ENCODE results near the gene LRP10.

Gene LRP10

DNA sequence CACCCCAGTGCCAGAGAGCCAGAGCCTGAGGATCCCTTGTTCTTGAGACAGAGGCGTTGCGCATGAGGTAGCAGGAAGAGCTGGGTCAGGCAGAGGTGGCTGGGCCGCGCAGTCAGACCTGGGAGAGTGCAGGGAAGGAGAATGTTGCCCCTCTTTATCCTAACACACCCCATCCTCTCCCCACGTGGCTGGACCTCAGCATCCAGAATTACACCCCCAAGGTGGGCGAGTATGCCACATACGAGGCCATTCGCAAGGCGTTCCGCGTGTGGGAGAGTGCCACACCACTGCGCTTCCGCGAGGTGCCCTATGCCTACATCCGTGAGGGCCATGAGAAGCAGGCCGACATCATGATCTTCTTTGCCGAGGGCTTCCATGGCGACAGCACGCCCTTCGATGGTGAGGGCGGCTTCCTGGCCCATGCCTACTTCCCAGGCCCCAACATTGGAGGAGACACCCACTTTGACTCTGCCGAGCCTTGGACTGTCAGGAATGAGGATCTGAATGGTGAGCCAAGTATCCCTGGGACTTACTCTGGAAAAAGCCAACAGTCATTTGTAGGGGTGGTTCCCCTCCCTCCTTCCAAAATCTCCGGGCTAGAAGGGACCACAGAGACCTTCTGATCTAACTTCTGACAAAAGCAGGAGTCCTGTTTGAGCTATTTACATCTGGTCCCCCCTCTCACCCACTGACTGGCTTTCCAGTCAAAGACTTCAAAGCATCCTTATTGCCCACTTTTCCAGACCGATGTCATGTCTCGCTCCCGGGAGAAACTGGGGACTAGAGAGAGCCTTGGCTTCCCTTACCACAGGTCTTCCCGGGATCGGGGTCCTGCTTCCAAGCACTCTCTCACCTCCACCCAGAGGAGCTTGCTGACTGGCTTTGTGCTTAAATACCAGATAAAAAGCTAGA is 29.1 kb upstream of the LRP10 start:
- in situ Hi-C loops (cut with HindIII; ENCODE audit: low pct_ligation_motif_present, low sequenced_read_pairs) = no loop called here
- Histone ChIP-seq H3K4me3 (ENCODE audit: low read depth, low read length) (no peak overlapping the region), H3K27me3 (replicated peaks) (no peaks in the 10 kb centered on the region), H3K27ac (no peak overlapping the region), H3K36me3 (replicated peaks) (peaks cover 83% of the 10 kb centered on the region)
- no peak for DNase-seq
- TF ChIP-seq, protein P1, sequence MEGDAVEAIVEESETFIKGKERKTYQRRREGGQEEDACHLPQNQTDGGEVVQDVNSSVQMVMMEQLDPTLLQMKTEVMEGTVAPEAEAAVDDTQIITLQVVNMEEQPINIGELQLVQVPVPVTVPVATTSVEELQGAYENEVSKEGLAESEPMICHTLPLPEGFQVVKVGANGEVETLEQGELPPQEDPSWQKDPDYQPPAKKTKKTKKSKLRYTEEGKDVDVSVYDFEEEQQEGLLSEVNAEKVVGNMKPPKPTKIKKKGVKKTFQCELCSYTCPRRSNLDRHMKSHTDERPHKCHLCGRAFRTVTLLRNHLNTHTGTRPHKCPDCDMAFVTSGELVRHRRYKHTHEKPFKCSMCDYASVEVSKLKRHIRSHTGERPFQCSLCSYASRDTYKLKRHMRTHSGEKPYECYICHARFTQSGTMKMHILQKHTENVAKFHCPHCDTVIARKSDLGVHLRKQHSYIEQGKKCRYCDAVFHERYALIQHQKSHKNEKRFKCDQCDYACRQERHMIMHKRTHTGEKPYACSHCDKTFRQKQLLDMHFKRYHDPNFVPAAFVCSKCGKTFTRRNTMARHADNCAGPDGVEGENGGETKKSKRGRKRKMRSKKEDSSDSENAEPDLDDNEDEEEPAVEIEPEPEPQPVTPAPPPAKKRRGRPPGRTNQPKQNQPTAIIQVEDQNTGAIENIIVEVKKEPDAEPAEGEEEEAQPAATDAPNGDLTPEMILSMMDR (IDR thresholded peaks at IDR 0.05; ENCODE audit: low read depth, low read length, missing control alignments) = no peak

DNA sequence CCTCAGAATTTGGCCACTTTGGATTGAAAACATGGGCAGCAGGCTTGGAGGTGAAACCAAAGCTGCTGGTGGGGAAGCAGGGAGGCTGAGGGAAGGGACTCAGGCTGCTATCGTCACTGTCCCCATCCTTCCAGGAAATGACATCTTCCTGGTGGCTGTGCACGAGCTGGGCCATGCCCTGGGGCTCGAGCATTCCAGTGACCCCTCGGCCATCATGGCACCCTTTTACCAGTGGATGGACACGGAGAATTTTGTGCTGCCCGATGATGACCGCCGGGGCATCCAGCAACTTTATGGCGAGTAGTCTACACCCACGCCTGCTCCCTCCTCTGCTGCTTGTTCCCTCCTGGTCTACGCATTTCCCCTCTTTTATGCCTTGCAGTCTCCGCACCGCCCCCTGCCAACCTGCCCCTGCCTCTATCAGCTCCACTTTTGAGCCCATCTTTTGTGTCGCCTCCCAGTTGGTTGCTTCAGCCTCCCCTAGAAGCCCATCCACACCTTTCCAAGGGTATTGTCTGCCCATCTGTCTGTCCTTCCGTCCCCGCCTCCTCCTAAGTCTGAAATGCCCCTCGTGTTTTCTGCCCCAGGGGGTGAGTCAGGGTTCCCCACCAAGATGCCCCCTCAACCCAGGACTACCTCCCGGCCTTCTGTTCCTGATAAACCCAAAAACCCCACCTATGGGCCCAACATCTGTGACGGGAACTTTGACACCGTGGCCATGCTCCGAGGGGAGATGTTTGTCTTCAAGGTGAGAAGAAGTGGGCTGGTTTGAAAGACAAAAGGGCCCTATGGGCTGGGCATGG is 28.2 kb upstream of the LRP10 start:
- H3K27me3 ChIP-seq (replicated peaks) = no peaks in the 10 kb centered on the region
- H3K36me3 ChIP-seq (replicated peaks) = peaks cover 82% of the 10 kb centered on the region
- no peak overlapping the region for H3K27ac ChIP-seq
- no peak overlapping the region for H3K4me3 ChIP-seq (ENCODE audit: low read depth, low read length)
- in situ Hi-C loops (cut with HindIII; ENCODE audit: low pct_ligation_motif_present, low sequenced_read_pairs) = no loop called here
- no peak for DNase-seq
- TF ChIP-seq, protein P1 (IDR thresholded peaks at IDR 0.05; ENCODE audit: low read depth, low read length, missing control alignments) = no peak

DNA sequence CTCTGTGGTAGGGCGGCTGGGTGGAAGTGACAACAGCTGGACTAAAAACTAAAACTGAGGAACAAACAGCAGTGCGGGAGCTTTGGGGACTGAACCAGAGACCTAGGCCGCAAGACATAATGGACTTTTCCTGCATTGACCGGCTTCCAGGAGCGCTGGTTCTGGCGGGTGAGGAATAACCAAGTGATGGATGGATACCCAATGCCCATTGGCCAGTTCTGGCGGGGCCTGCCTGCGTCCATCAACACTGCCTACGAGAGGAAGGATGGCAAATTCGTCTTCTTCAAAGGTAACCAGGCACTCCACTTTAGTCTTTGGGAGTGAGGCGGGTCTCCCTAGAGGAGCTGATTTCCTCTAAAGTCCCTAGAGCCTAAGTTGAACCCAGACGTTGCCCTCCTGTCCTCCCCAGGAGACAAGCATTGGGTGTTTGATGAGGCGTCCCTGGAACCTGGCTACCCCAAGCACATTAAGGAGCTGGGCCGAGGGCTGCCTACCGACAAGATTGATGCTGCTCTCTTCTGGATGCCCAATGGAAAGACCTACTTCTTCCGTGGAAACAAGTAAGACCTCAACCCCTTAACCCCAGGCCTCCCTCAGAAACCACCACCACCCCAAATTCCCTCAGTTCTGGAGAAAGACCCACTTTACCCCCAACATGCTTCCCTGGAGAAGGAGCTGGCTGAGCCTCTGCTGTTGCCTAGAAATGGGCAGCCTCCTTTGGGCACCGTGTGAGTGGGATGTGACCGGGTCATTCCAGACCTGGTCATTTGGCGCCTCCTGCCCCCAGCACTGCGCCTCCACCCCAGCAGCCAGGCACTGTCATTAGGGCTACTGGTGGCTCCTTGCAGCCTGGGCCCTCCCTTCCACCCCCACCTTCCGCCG is 27.1 kb upstream of the LRP10 start:
- TF ChIP-seq, protein P1 (IDR thresholded peaks at IDR 0.05; ENCODE audit: low read depth, low read length, missing control alignments) = no peak
- in situ Hi-C loops (cut with HindIII; ENCODE audit: low pct_ligation_motif_present, low sequenced_read_pairs) = no loop called here
- DNase-seq = no peak
- peaks cover 73% of the 10 kb centered on the region for H3K36me3 ChIP-seq (replicated peaks)
- no peak overlapping the region for H3K27ac ChIP-seq
- no peak overlapping the region for H3K4me3 ChIP-seq (ENCODE audit: low read depth, low read length)
- H3K27me3 ChIP-seq (replicated peaks) = no peaks in the 10 kb centered on the region

DNA sequence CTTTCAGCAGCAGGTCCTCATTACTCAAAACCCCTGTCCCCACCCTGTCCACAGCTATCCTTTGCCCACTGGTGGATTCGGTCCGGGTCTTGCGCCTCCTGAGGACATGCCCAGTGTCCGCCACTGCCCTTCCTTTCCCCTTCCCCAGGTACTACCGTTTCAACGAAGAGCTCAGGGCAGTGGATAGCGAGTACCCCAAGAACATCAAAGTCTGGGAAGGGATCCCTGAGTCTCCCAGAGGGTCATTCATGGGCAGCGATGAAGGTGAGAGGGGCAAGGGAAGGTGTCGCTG is 26.5 kb upstream of the LRP10 start:
- H3K27me3 ChIP-seq (replicated peaks) = no peaks in the 10 kb centered on the region
- no peak overlapping the region for H3K4me3 ChIP-seq (ENCODE audit: low read depth, low read length)
- H3K27ac ChIP-seq = no peak overlapping the region
- no peak for DNase-seq
- TF ChIP-seq, protein P1 (IDR thresholded peaks at IDR 0.05; ENCODE audit: low read depth, low read length, missing control alignments) = no peak
- in situ Hi-C loops (cut with HindIII; ENCODE audit: low pct_ligation_motif_present, low sequenced_read_pairs) = no loop called here
- peaks cover 69% of the 10 kb centered on the region for H3K36me3 ChIP-seq (replicated peaks)

DNA sequence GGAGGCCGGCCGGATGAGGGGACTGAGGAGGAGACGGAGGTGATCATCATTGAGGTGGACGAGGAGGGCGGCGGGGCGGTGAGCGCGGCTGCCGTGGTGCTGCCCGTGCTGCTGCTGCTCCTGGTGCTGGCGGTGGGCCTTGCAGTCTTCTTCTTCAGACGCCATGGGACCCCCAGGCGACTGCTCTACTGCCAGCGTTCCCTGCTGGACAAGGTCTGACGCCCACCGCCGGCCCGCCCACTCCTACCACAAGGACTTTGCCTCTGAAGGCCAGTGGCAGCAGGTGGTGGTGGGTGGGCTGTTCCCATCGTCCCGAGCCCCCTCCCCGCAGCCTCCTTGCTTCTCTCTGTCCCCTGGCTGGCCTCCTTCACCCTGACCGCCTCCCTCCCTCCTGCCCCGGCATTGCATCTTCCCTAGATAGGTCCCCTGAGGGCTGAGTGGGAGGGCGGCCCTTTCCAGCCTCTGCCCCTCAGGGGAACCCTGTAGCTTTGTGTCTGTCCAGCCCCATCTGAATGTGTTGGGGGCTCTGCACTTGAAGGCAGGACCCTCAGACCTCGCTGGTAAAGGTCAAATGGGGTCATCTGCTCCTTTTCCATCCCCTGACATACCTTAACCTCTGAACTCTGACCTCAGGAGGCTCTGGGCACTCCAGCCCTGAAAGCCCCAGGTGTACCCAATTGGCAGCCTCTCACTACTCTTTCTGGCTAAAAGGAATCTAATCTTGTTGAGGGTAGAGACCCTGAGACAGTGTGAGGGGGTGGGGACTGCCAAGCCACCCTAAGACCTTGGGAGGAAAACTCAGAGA is 25.5 kb upstream of the LRP10 start:
- no peaks in the 10 kb centered on the region for H3K27me3 ChIP-seq (replicated peaks)
- in situ Hi-C loops (cut with HindIII; ENCODE audit: low pct_ligation_motif_present, low sequenced_read_pairs) = no loop called here
- no peak for DNase-seq
- TF ChIP-seq, protein P1 (IDR thresholded peaks at IDR 0.05; ENCODE audit: low read depth, low read length, missing control alignments) = no peak
- H3K27ac ChIP-seq = no peak overlapping the region
- peaks cover 60% of the 10 kb centered on the region for H3K36me3 ChIP-seq (replicated peaks)
- H3K4me3 ChIP-seq (ENCODE audit: low read depth, low read length) = no peak overlapping the region
